ENCODE data around the gene CHST11. TPM values are rescaled to one million over a fixed set of nuclear protein-coding genes. Genes with fewer than 3 reads are reported as not detected.

Gene CHST11
- total and polyA plus RNA-seq, 2 of the 4 experiments (the other 2 are of a cell fraction), result 1.4 to 2.7 TPM

- H3K36me3 ChIP-seq (ENCODE audit: control insufficient read depth, insufficient read depth, low read length), result no peaks in the 10 kb centered on the region
- H2BK120ac ChIP-seq (ENCODE audit: low read depth, low read length), result no peak overlapping the region
- H3K9me1 ChIP-seq (ENCODE audit: insufficient read depth, low read length), result peaks cover 3% of the 10 kb centered on the region; the same call in 1 of the 2 replicates
- no peak overlapping the region for H3K23ac ChIP-seq (ENCODE audit: low read depth, low read length)
- POLR2A ChIA-PET (ENCODE audit: unreplicated experiment), result no interaction called here
- intact Hi-C loops (cut with micrococcal nuclease) (no loop called here), dilution Hi-C loops (cut with HindIII; ENCODE audit: low sequenced_read_pairs, unreplicated experiment) (no loop called here), in situ Hi-C loops (cut with MboI; ENCODE audit: low sequenced_read_pairs) (no loop called here)
- H4K91ac ChIP-seq (ENCODE audit: insufficient read depth, low read depth, low read length), result no peak overlapping the region
- no peak overlapping the region for H2BK20ac ChIP-seq (ENCODE audit: low read depth, low read length)
- H3K27me3 ChIP-seq (ENCODE audit: control insufficient read depth, insufficient read depth, low read length), result peaks cover 5% of the 10 kb centered on the region
- H3K14ac ChIP-seq (replicated peaks; ENCODE audit: low read depth, low read length), result no peak overlapping the region
- H3K27ac ChIP-seq (ENCODE audit: insufficient read depth, low read length), result no peak overlapping the region
- no peak overlapping the region for H2AK5ac ChIP-seq (ENCODE audit: low read depth, low read length)
- no peak overlapping the region for H3K18ac ChIP-seq (ENCODE audit: low read depth, low read length)
- BruUV-seq (replicated peaks), result no TSS peak
- H2AFZ ChIP-seq (replicated peaks; ENCODE audit: low read length, poor library complexity), result no peak overlapping the region
- no peaks in the 10 kb centered on the region for H3K4me1 ChIP-seq (ENCODE audit: control insufficient read depth, insufficient read depth, low read length)
- TF ChIP-seq POLR2A (IDR thresholded peaks at IDR 0.05; ENCODE audit: low read depth, low read length), result no peak
- no peak for TF ChIP-seq CEBPB (IDR thresholded peaks at IDR 0.05; ENCODE audit: low read depth, low read length)
- TF ChIP-seq MAZ (IDR thresholded peaks at IDR 0.05; ENCODE audit: borderline replicate concordance, low read depth, low read length), result no peak
- no peak for TF ChIP-seq NFE2L2 (IDR thresholded peaks at IDR 0.05; ENCODE audit: low read depth, low read length)
- no peak for TF ChIP-seq SMC3 (IDR thresholded peaks at IDR 0.05; ENCODE audit: low read depth, low read length)
- TF ChIP-seq CTCF (conservative IDR thresholded peaks at IDR 0.05; ENCODE audit: low read depth, low read length), result no peak
- TF ChIP-seq RFX5 (IDR thresholded peaks at IDR 0.05; ENCODE audit: low read depth, low read length), result no peak
- no peak for TF ChIP-seq ELK1 (IDR thresholded peaks at IDR 0.05; ENCODE audit: borderline replicate concordance, low read depth, low read length)
- TF ChIP-seq USF2 (IDR thresholded peaks at IDR 0.05; ENCODE audit: low read depth, low read length), result no peak
- TF ChIP-seq RCOR1 (IDR thresholded peaks at IDR 0.05; ENCODE audit: insufficient replicate concordance, low read length), result no peak
- TF ChIP-seq FOS (IDR thresholded peaks at IDR 0.05; ENCODE audit: low read depth, low read length), result no peak
- no peak for TF ChIP-seq BHLHE40 (IDR thresholded peaks at IDR 0.05; ENCODE audit: low read depth, low read length)
- TF ChIP-seq MXI1 (IDR thresholded peaks at IDR 0.05; ENCODE audit: borderline replicate concordance, low read depth, low read length), result no peak
- TF ChIP-seq CHD1 (IDR thresholded peaks at IDR 0.05; ENCODE audit: low read depth, low read length), result no peak
- no peak for TF ChIP-seq RAD21 (IDR thresholded peaks at IDR 0.05; ENCODE audit: low read length)
- TF ChIP-seq MAFK (IDR thresholded peaks at IDR 0.05; ENCODE audit: low read depth, low read length), result no peak
- DNase-seq (no peak), ATAC-seq (ENCODE audit: low read depth) (no peak)
- H3K4ac ChIP-seq (ENCODE audit: low read depth, low read length), result no peak overlapping the region
- H4K8ac ChIP-seq (ENCODE audit: low read depth in 2 of 2, low read length in 2 of 2), result no peak overlapping the region
- no peaks in the 10 kb centered on the region for H4K20me1 ChIP-seq (ENCODE audit: insufficient read depth, low read length)
- H3K9ac ChIP-seq (ENCODE audit: low read depth, low read length), result no peak overlapping the region
- CTCF ChIA-PET, result no interaction called here
- no peak overlapping the region for H3K4me2 ChIP-seq (ENCODE audit: low read depth, low read length)
- H3K4me3 ChIP-seq (ENCODE audit: insufficient read depth, low read depth, low read length), result no peak overlapping the region
- no peak overlapping the region for H4K5ac ChIP-seq (ENCODE audit: low read depth, low read length)
- H2AK9ac ChIP-seq (replicated peaks; ENCODE audit: low read depth, low read length, poor library complexity), result no peak overlapping the region
- no peak overlapping the region for H3K56ac ChIP-seq (ENCODE audit: extremely low read depth, insufficient read depth, low read length)
- no peaks in the 10 kb centered on the region; the same call in 1 of the 2 replicates for H3K9me3 ChIP-seq (ENCODE audit: control insufficient read depth, insufficient read depth, low read length)
- no peak overlapping the region for H2BK15ac ChIP-seq (ENCODE audit: low read depth, low read length)
- no peak overlapping the region for H2BK5ac ChIP-seq (ENCODE audit: low read depth, low read length, poor library complexity, severe bottlenecking)
- no peaks in the 10 kb centered on the region for H3K79me1 ChIP-seq (ENCODE audit: low read depth in 1 of 2, low read length in 2 of 2)
These were observed 311.3 kb downstream of the CHST11 start for GRCh38 chr12:104768033-104768432.
